Epithelial cell of proximal tubule (primary cell): Measurements from ENCODE around the gene NFAT5. TPM values are rescaled to one million over a fixed set of nuclear protein-coding genes. Genes with fewer than 3 reads are reported as not detected.

Experiments used
- DNase-seq: peaks from one replicate; pipeline ENCODE4 v3.0.0-alpha.2; 2011; ENCODE audit warnings: low read depth
- H3K4me3 ChIP-seq: 2 replicates; pipeline ENCODE4 v1.5.1; 2011; ENCODE audit warnings: low read depth, mild to moderate bottlenecking, low read length
- total RNA-seq: library from RNA; depleted of rRNA; stranded (reverse); fragments of >200 nt; gene quantifications from 2 replicates; pipeline ENCODE4 v1.2.3, GENCODE V29; 2015
- TF ChIP-seq, protein P1 (sequence below): conservative IDR thresholded peaks from 2 replicates; pipeline ENCODE4 v1.5.1; 2012; ENCODE audit warnings: low read depth, mild to moderate bottlenecking, low read length

Gene NFAT5
- total RNA-seq, 1 donor from 2014 or later, result 6.5 TPM

DNA sequence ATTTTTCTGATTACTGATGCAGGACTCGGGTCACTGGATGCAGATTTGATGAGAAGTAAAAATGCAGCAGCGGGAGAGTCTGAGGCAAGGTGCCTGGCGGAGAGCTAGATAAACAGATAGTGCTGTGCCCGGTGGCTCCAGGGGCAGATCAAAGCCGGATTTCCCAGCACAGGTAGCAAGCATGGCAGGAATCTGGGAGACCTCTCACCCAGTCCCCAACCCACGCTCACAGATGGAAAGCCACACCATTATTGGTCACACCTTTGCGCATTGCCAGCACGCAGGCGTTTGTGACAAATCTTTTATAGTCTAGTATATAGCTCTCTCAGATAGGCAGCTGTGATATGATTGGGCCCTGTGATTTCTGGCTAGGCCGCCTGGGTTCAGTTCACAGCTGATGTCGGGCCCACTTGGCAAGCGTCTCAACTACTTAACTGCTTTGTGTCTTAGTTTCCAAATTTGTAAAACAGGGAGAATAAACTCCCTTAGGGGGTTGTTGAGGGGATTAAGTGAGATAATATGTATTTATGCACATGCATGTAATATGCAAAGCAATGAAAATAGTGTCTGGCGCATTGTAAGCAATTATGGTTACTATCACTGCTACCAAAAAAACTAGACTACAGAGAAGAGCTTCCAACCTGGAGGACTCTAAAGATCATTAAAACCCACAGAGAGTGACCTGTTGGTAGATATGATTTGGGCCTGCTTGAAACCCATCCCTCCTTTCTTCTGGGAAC, 42.0 kb upstream of the NFAT5 start:
- no peak for DNase-seq
- TF ChIP-seq, protein P1, sequence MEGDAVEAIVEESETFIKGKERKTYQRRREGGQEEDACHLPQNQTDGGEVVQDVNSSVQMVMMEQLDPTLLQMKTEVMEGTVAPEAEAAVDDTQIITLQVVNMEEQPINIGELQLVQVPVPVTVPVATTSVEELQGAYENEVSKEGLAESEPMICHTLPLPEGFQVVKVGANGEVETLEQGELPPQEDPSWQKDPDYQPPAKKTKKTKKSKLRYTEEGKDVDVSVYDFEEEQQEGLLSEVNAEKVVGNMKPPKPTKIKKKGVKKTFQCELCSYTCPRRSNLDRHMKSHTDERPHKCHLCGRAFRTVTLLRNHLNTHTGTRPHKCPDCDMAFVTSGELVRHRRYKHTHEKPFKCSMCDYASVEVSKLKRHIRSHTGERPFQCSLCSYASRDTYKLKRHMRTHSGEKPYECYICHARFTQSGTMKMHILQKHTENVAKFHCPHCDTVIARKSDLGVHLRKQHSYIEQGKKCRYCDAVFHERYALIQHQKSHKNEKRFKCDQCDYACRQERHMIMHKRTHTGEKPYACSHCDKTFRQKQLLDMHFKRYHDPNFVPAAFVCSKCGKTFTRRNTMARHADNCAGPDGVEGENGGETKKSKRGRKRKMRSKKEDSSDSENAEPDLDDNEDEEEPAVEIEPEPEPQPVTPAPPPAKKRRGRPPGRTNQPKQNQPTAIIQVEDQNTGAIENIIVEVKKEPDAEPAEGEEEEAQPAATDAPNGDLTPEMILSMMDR, result no peak
- H3K4me3 ChIP-seq, result no peak overlapping the region

DNA sequence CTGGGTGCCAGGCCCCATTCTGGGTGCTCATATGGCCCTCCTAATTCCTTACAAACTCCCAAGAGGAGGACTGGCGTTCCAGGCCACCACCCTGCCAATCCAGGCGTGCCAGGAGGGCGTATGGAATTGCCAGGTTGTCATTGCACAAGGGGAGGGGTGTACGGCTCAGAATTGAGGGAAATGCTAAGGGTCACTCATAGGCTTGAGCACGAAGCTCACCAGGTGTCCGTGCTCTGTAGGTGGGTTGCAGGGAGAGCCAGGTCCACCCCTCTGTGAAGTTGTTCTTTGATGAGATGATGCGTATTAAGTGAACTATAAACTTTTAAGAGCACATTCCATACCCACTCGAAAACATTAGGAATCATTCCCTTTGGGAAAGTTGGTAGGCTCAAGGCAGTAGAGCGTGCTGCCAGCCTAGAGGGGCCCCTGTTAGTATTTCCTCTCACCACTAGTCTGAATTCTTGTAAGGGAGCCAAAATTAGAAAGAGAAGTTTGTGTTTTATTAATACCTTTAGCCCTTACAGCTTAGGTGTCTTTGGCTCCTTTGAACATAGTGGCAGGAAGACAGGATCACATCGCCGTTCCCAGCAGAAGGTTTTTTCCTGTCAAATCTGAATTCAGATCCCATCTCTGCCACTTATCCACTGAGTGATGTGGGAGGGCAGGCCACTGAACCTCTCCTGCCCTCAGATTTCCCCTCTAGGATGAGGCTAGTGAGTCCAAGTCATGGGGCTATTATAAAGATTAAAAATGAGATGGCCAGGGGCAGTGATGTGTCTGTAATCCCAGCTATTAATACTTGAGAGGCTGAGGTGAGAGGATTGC, 38.7 kb upstream of the NFAT5 start:
- TF ChIP-seq, protein P1, result peak; percentile 36
- H3K4me3 ChIP-seq, result no peak overlapping the region
- peak; percentile 74 for DNase-seq

DNA sequence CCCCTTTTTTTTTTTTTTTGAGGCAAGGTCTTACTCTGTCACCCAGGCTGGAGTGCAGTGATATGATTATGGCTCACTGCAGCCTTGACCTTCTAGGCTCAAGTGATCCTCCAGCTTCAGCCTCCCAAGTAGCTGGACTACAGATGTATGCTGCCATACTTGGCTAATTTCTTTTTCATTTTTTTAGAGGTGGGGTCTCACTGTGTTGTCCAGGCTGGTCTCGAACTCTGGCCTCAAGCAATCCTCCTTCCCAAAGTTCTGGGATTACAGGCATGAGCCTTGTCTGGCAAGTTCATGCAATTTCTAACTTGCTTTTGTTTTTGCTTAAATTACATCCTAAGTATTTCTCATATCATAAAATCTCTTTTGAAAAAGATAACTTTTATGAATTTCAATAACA, 33.8 kb upstream of the NFAT5 start:
- TF ChIP-seq, protein P1, result no peak
- H3K4me3 ChIP-seq, result no peak overlapping the region
- DNase-seq, result no peak

DNA sequence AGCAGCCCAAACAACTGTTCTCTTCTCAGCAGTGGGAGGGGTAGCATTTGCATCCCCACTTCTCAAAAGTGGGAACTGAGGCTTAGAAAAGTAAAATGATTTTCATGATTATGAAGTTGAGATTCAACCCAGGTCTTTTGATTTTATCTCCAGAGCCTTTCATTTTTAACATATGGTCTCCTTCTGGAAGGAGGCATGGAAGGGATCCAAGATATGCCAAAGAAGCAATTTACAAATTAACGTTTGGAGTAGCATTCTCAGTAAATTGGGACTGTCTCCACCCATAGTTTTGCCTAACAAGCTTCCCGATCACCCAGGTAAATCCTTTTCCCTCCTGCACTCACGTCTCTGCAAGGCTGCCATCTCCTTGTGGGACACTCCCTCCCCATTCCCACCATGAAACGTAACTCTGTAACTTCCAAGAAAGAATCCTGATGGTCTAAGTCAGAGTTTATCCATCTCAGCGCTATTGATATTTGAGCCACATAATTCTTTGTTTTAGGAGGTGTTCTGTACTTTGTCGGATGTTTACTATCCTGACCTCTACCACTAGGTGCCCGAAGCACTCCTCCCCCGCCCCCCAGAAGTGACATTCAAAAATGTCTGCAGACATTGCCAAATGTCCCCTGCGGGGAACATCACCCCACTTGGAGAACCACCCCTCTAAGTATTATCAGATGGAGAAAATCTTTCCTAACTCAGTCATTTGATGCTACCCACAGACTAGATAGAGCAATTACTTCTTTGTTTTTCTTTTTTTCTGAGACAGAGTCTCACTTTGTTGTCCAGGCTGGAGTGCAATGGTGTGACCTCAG, 32.9 kb upstream of the NFAT5 start:
- TF ChIP-seq, protein P1, result peak; percentile 9
- no peak for DNase-seq
- H3K4me3 ChIP-seq, result no peak overlapping the region

DNA sequence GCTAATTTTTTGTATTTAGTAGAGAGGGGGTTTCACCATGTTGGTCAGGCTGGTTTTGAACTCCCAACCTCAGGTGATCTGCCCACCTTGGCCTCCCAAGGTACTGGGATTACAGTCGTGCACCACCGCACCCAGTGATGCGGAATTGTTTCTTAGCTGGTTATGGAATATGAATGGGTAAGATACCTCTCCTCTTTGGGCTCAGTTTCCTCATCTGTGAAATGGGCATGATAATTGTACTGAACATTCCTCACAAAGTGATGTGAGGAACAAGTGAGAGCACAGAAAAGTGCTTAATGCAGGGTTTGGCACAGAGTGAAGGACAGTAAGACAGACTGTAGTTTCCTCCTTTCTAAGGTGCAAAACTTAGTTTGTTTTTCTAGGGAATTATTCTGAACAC, 31.0 kb upstream of the NFAT5 start:
- no peak for DNase-seq
- TF ChIP-seq, protein P1, result no peak
- no peak overlapping the region for H3K4me3 ChIP-seq

DNA sequence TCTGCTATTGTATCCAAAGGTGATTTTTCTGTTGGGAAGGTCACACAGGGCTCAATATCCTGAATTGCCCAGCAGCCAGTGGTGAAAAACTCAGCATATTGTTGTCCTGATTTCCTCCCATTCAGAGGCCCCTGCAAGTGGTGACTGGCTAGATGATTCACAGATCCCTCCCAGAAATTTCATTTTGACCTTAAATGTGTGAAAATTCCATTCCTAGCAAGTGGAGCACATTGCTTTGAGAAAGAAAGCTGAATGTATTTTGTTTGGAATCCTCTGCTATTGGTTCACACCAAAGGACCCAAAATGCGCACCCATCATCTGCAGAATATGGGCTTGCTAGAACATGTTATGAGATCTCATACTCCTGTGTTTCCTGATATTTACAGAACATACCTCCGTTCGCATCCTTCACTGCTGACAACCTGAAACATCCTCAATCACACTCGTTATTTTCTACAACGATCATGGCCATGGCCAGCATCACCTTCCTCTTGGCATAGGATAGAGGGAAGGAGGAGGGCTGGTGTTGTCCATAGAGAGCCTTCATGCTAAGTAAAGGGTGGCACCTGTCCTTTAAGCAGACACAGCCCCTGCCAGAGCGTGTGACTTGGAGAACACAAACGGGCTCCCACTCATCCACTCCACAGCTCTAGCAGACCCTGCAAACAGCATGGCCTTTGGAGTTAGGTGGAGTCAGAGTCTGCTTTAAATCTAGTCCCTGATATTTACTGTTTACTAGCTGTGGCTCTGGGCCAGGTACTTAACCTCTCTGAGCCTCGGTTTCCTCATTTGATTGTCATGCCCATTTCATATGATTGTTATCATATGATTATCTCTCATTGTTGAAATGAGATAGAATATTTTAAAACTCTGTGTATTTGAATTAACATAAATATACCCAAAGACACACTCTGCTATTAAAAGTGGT, 30.4 kb upstream of the NFAT5 start:
- no peak overlapping the region for H3K4me3 ChIP-seq
- DNase-seq, result no peak
- TF ChIP-seq, protein P1, result no peak
